Body of pancreas (tissue), 4 donors: ENCODE measurements around the gene GOLGA6L2.

ENCODE experiments used
- POLR2A ChIP-seq, 3 donors: fragments of 450-650 bp; IDR thresholded peaks; one replicate each; pipeline ENCODE4 v1.6.1; 2016; ENCODE audit warnings: antibody characterized with exemption in 3 of 3, mild to moderate bottlenecking in 2 of 3
- TF ChIP-seq, protein P1 (sequence below), 7 experiments: fragments of 450-650 bp in 4 of 7; fragments of 200-600 bp in 3 of 7; sonication (generic) in 3 of 7; IDR thresholded peaks; one replicate each; pipeline ENCODE4 v1.5.1; 2016 to 2019; ENCODE audit warnings: antibody characterized with exemption in 7 of 7

DNA sequence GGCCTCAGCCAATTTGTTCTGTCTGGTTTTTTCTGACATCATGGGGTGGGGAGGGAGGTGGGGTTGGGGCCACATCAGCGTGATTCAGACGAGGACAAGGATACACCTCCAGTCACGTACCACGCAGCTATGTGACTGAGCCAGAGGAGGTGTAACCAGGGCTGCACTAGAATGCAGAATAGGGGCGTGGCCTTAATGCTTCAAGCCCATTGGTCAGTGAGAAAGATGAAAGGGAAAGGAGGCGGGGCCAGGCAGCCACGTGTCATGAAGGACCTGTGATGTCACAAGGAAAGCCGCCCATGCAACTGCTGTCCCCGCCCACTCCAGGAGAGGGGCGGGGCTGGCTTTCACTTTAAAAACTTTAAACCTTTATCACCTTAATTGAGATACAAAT lies at the start of gene GOLGA6L2:
- TF ChIP-seq, protein P1, sequence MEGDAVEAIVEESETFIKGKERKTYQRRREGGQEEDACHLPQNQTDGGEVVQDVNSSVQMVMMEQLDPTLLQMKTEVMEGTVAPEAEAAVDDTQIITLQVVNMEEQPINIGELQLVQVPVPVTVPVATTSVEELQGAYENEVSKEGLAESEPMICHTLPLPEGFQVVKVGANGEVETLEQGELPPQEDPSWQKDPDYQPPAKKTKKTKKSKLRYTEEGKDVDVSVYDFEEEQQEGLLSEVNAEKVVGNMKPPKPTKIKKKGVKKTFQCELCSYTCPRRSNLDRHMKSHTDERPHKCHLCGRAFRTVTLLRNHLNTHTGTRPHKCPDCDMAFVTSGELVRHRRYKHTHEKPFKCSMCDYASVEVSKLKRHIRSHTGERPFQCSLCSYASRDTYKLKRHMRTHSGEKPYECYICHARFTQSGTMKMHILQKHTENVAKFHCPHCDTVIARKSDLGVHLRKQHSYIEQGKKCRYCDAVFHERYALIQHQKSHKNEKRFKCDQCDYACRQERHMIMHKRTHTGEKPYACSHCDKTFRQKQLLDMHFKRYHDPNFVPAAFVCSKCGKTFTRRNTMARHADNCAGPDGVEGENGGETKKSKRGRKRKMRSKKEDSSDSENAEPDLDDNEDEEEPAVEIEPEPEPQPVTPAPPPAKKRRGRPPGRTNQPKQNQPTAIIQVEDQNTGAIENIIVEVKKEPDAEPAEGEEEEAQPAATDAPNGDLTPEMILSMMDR (IDR thresholded peaks at IDR 0.05), result no peak
- TF ChIP-seq POLR2A (IDR thresholded peaks at IDR 0.05), result no peak
